ENCODE data around the gene CDX1.
A peak's percentile ranks its signal among the peaks of the same experiment; 100 is the strongest.

CDX1 gene

DNA sequence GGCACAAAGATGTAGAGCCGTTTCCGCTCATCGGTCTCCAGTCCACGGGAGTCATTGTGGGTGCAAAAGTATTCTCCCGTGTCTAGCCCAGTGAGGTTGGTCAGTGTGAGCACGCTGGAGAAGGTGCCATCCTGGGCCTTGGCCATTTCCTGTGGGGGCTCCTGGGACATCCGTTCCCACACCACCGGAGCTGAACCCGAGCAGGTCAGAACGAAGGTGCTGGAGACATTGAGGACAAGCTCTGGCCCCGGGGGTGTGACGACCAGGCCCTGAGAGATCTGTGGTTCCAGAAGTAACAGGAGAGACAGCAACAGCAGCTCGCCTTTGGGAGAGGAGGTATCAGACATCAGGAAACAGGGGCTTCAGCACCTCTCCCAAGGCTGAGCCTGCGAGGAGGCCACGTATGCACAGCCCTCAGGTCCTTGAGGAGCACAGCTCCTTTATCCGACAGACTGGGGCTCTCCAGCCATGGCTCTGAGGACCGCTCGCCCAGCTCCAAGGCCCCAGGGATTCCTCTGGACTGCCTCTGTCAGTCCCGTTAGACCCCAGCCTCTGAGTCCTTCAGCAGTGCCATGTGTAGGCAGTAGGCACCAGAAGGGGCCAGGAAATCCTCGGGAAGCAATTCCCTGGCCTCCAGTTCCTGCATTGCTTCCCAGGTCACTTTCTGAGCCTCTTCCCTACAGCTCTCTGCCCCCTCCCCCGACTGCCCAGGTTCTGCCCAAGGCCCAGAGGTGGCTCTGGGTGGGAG, 30.8 kb upstream of the CDX1 start:
- H3K4ac ChIP-seq (ENCODE audit: low read length) = no peak overlapping the region
- peak overlapping the region; percentile 52 for H3K23ac ChIP-seq (ENCODE audit: low read depth, low read length, poor library complexity)
- no peaks in the 10 kb centered on the region for H3K36me3 ChIP-seq (replicated peaks in 1 of 2; ENCODE audit: control insufficient read depth in 2 of 2, insufficient read depth in 2 of 2, low read length in 2 of 2)
- H3K27ac ChIP-seq (replicated peaks; ENCODE audit: low read length) = no peak overlapping the region
- peak overlapping the region; percentile 80 for H2BK5ac ChIP-seq (ENCODE audit: low read length)
- peak overlapping the region; percentile 76 for H2BK15ac ChIP-seq (ENCODE audit: low read length)
- no peaks in the 10 kb centered on the region for H3K9me3 ChIP-seq (replicated peaks in 1 of 2; ENCODE audit: control insufficient read depth in 2 of 2, insufficient read depth in 1 of 2, low read depth in 1 of 2, low read length in 2 of 2)
- H3K79me1 ChIP-seq (ENCODE audit: low read depth, low read length) = peaks cover 2% of the 10 kb centered on the region
- WGBS, 2 donors (ENCODE audit: extremely low coverage in 2 of 2, insufficient read length in 2 of 2, insufficient replicate concordance in 1 of 2) = no CpG with 5 or more reads among the region's 21 CpGs
- no peak overlapping the region for H2AFZ ChIP-seq (ENCODE audit: low read length)
- H2AK5ac ChIP-seq (ENCODE audit: low read depth, low read length) = peak overlapping the region; percentile 48
- no peak overlapping the region for H3K9ac ChIP-seq (ENCODE audit: low read depth, low read length, poor library complexity)
- no peak for DNase-seq (ENCODE audit: low spot score)
- H3K27me3 ChIP-seq (ENCODE audit: control insufficient read depth in 3 of 3, insufficient read depth in 3 of 3, low read depth in 1 of 3, low read length in 3 of 3) = no peaks in the 10 kb centered on the region
- H2BK120ac ChIP-seq (ENCODE audit: low read depth, low read length) = peak overlapping the region; percentile 38
- peak overlapping the region; percentile 69 for H3K18ac ChIP-seq (ENCODE audit: low read length)
- peak overlapping the region; percentile 13 for H4K91ac ChIP-seq (ENCODE audit: low read depth, low read length, poor library complexity)
- H3K14ac ChIP-seq (ENCODE audit: low read length) = no peak overlapping the region
- H3K4me1 ChIP-seq (ENCODE audit: control insufficient read depth in 2 of 2, insufficient read depth in 1 of 2, low read depth in 1 of 2, low read length in 2 of 2) = peaks cover 34 to 43% of the 10 kb centered on the region in 2 donors
- H2BK12ac ChIP-seq (ENCODE audit: low read length) = no peak overlapping the region
- no peak overlapping the region for H3K4me3 ChIP-seq (ENCODE audit: low read length in 2 of 2)
- H3K4me2 ChIP-seq (ENCODE audit: insufficient read depth, low read length, poor library complexity, severe bottlenecking) = no peak overlapping the region
- H4K8ac ChIP-seq (ENCODE audit: low read depth, low read length) = no peak overlapping the region

- no CpG with 5 or more reads among the region's 16 CpGs for WGBS, 2 donors (ENCODE audit: extremely low coverage in 2 of 2, insufficient read length in 2 of 2, insufficient replicate concordance in 1 of 2)
- peak overlapping the region; percentile 97 for H2BK120ac ChIP-seq (ENCODE audit: low read depth, low read length)
- peak overlapping the region; percentile 92 for H3K18ac ChIP-seq (ENCODE audit: low read length)
- H3K9ac ChIP-seq (ENCODE audit: low read depth, low read length, poor library complexity) = no peak overlapping the region
- no peak overlapping the region for H2BK12ac ChIP-seq (ENCODE audit: low read length)
- peak overlapping the region; percentile 91 for H2BK15ac ChIP-seq (ENCODE audit: low read length)
- H3K4me3 ChIP-seq (ENCODE audit: low read length in 2 of 2) = no peak overlapping the region
- no peak overlapping the region for H4K8ac ChIP-seq (ENCODE audit: low read depth, low read length)
- H3K4me2 ChIP-seq (ENCODE audit: insufficient read depth, low read length, poor library complexity, severe bottlenecking) = no peak overlapping the region
- H3K27ac ChIP-seq (replicated peaks; ENCODE audit: low read length) = no peak overlapping the region
- H3K4me1 ChIP-seq (ENCODE audit: control insufficient read depth in 2 of 2, insufficient read depth in 1 of 2, low read depth in 1 of 2, low read length in 2 of 2) = peaks cover 42 to 51% of the 10 kb centered on the region in 2 donors
- no peaks in the 10 kb centered on the region for H3K36me3 ChIP-seq (replicated peaks in 1 of 2; ENCODE audit: control insufficient read depth in 2 of 2, insufficient read depth in 2 of 2, low read length in 2 of 2)
- peak overlapping the region; percentile 95 for H4K91ac ChIP-seq (ENCODE audit: low read depth, low read length, poor library complexity)
- H2BK5ac ChIP-seq (ENCODE audit: low read length) = peak overlapping the region; percentile 80
- DNase-seq (ENCODE audit: low spot score) = no peak
- H3K9me3 ChIP-seq (replicated peaks in 1 of 2; ENCODE audit: control insufficient read depth in 2 of 2, insufficient read depth in 1 of 2, low read depth in 1 of 2, low read length in 2 of 2) = no peaks in the 10 kb centered on the region
- H2AFZ ChIP-seq (ENCODE audit: low read length) = no peak overlapping the region
- peak overlapping the region; percentile 52 for H3K23ac ChIP-seq (ENCODE audit: low read depth, low read length, poor library complexity)
- peak overlapping the region; percentile 7 for H3K4ac ChIP-seq (ENCODE audit: low read length)
- H3K79me1 ChIP-seq (ENCODE audit: low read depth, low read length) = peaks cover 2% of the 10 kb centered on the region
- H3K14ac ChIP-seq (ENCODE audit: low read length) = no peak overlapping the region
- peak overlapping the region; percentile 96 for H2AK5ac ChIP-seq (ENCODE audit: low read depth, low read length)
- no peaks in the 10 kb centered on the region for H3K27me3 ChIP-seq (ENCODE audit: control insufficient read depth in 3 of 3, insufficient read depth in 3 of 3, low read depth in 1 of 3, low read length in 3 of 3)
Measured at GRCh38 chr5:150136305-150137167, 30.0 kb upstream of the CDX1 start.

DNA sequence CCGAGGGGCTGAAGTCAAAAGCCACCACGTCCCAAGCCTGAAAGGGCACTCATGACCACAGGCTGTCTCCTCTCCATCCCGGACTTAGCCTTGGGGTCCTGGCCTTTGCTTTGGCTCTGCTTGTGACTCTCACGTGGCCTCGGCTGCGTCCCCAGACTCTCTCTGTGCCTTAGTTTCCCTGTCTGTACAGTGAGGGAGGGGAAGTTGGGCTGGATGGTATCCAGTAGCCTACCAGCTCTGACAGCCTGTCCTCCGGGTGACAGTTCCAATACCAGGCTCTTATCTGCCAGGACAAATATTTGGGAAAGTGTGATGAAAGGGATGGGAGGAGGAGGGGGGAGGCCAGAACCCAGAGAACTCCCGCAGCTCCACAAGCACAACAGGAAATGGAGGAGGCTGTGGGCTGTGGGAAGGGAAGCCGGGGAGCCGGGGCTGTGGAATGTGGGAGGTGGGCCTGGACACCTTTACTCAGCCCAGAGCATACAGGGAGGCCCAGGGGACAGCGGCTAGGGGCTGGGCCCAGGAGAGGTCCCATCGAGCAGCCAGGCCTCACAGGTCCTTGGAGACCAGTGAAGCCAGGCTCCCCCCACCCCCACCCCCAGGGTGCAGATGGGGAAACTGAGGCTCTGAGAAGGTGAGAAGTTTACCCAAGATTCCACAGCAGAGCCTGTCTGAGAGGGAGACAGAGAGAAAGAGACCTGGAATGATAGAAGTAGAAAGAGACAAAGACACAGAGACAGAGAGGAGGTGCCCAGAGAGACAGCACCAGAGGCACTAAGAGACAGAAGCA, 29.2 kb upstream of the CDX1 start:
- H2BK120ac ChIP-seq (ENCODE audit: low read depth, low read length) = peak overlapping the region; percentile 97
- H3K4me3 ChIP-seq (ENCODE audit: low read length in 2 of 2) = no peak overlapping the region
- H3K79me1 ChIP-seq (ENCODE audit: low read depth, low read length) = peaks cover 2% of the 10 kb centered on the region
- no peaks in the 10 kb centered on the region for H3K27me3 ChIP-seq (ENCODE audit: control insufficient read depth in 3 of 3, insufficient read depth in 3 of 3, low read depth in 1 of 3, low read length in 3 of 3)
- no peak overlapping the region for H3K9ac ChIP-seq (ENCODE audit: low read depth, low read length, poor library complexity)
- WGBS, 2 donors (ENCODE audit: extremely low coverage in 2 of 2, insufficient read length in 2 of 2, insufficient replicate concordance in 1 of 2) = no CpG with 5 or more reads among the region's 12 CpGs
- H3K23ac ChIP-seq (ENCODE audit: low read depth, low read length, poor library complexity) = peak overlapping the region; percentile 8
- H3K36me3 ChIP-seq (replicated peaks in 1 of 2; ENCODE audit: control insufficient read depth in 2 of 2, insufficient read depth in 2 of 2, low read length in 2 of 2) = no peaks in the 10 kb centered on the region
- peak overlapping the region; percentile 87 for H2AFZ ChIP-seq (ENCODE audit: low read length)
- H3K4me1 ChIP-seq (ENCODE audit: control insufficient read depth in 2 of 2, insufficient read depth in 1 of 2, low read depth in 1 of 2, low read length in 2 of 2) = peaks cover 50 to 57% of the 10 kb centered on the region in 2 donors
- H3K4me2 ChIP-seq (ENCODE audit: insufficient read depth, low read length, poor library complexity, severe bottlenecking) = no peak overlapping the region
- H4K8ac ChIP-seq (ENCODE audit: low read depth, low read length) = peak overlapping the region; percentile 83
- H2BK12ac ChIP-seq (ENCODE audit: low read length) = peak overlapping the region; percentile 96
- H4K91ac ChIP-seq (ENCODE audit: low read depth, low read length, poor library complexity) = peak overlapping the region; percentile 95
- peak overlapping the region; percentile 96 for H2AK5ac ChIP-seq (ENCODE audit: low read depth, low read length)
- H2BK5ac ChIP-seq (ENCODE audit: low read length) = peak overlapping the region; percentile 80
- H3K27ac ChIP-seq (replicated peaks; ENCODE audit: low read length) = no peak overlapping the region
- no peak for DNase-seq (ENCODE audit: low spot score)
- H3K9me3 ChIP-seq (replicated peaks in 1 of 2; ENCODE audit: control insufficient read depth in 2 of 2, insufficient read depth in 1 of 2, low read depth in 1 of 2, low read length in 2 of 2) = no peaks in the 10 kb centered on the region
- H2BK15ac ChIP-seq (ENCODE audit: low read length) = peak overlapping the region; percentile 91
- H3K18ac ChIP-seq (ENCODE audit: low read length) = peak overlapping the region; percentile 92
- H3K14ac ChIP-seq (ENCODE audit: low read length) = no peak overlapping the region
- peak overlapping the region; percentile 7 for H3K4ac ChIP-seq (ENCODE audit: low read length)
